Measurements from ENCODE around the gene EYS.

The EYS gene

DNA sequence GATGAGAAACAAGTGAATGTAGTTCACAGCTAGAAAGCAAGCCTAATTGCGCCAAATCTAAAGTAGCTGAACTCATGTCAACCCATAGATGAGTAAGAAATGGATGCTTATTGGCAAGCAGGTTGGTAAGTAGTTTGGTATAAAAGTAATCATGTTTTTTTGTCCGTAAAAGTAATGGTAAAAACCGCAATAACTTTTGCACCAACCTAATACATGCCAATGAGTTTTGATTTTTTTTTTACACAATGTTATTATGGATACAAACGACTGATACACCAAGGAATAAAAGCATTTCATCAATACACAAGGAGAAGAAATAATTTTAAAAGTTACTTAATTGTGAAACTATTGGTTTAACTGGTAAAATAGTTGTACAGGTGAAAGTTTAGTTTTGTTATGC is 977.5 kb downstream of the EYS start:
- TF ChIP-seq, protein P1, sequence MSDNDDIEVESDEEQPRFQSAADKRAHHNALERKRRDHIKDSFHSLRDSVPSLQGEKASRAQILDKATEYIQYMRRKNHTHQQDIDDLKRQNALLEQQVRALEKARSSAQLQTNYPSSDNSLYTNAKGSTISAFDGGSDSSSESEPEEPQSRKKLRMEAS (IDR thresholded peaks at IDR 0.05; ENCODE audit: low read depth, low read length) = no peak
- TF ChIP-seq POLR2A (IDR thresholded peaks at IDR 0.05; ENCODE audit: extremely low read depth, insufficient read length) (no peak), MYC (IDR thresholded peaks at IDR 0.05; ENCODE audit: low read depth, low read length) (no peak)
- TF ChIP-seq, protein P2, sequence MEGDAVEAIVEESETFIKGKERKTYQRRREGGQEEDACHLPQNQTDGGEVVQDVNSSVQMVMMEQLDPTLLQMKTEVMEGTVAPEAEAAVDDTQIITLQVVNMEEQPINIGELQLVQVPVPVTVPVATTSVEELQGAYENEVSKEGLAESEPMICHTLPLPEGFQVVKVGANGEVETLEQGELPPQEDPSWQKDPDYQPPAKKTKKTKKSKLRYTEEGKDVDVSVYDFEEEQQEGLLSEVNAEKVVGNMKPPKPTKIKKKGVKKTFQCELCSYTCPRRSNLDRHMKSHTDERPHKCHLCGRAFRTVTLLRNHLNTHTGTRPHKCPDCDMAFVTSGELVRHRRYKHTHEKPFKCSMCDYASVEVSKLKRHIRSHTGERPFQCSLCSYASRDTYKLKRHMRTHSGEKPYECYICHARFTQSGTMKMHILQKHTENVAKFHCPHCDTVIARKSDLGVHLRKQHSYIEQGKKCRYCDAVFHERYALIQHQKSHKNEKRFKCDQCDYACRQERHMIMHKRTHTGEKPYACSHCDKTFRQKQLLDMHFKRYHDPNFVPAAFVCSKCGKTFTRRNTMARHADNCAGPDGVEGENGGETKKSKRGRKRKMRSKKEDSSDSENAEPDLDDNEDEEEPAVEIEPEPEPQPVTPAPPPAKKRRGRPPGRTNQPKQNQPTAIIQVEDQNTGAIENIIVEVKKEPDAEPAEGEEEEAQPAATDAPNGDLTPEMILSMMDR (IDR thresholded peaks at IDR 0.05; ENCODE audit: low read depth, low read length) = no peak
- DNase-seq (ENCODE audit: low read depth) = no peak
- no peak overlapping the region for H3K4me3 ChIP-seq (ENCODE audit: low read depth, low read length)

DNA sequence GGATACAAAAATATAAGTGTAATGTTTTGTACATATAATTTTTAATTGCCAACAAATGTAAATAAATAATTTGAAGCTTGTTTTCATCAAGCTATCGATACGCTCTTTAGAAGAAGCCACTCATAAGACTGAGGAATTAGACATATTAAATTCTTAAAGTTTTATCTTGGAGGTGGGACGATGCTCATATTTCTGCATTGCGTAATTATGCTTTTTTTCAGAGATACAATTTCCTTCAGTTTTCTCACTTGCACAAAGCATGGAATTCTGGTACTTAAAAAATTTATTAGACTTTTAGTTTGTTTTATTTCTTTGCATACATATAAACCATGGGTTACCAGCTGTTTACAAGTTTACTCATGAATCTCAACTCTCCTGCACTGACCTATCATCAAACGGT is 980.0 kb downstream of the EYS start:
- no peak for DNase-seq (ENCODE audit: low read depth)
- H3K4me3 ChIP-seq (ENCODE audit: low read depth, low read length) = no peak overlapping the region
- no peak for TF ChIP-seq MYC (IDR thresholded peaks at IDR 0.05; ENCODE audit: low read depth, low read length)
- TF ChIP-seq, protein P2 (IDR thresholded peaks at IDR 0.05; ENCODE audit: low read depth, low read length) = no peak
- TF ChIP-seq POLR2A (IDR thresholded peaks at IDR 0.05; ENCODE audit: extremely low read depth, insufficient read length) = no peak
- TF ChIP-seq, protein P1 (IDR thresholded peaks at IDR 0.05; ENCODE audit: low read depth, low read length) = no peak

DNA sequence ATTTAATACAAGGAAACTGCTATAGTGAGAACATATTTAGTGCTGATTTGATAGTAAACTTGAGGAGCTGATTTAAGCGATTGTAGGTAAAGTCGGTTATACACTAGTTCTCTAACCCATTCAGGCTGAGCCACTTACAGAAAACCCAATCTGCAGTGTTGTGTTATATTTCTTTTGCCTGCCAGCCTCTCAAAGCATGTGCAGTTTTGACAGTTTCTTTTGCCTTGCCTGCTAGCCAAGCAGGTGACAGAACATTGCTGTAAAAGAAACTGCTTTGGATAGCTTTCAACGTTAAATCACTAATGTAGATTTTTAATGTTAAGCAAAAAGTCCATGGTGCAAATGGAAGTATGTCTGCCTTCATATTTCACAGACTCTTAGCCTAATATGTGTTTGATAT is 982.9 kb downstream of the EYS start:
- TF ChIP-seq, protein P1 (IDR thresholded peaks at IDR 0.05; ENCODE audit: low read depth, low read length) = no peak
- TF ChIP-seq, protein P2 (IDR thresholded peaks at IDR 0.05; ENCODE audit: low read depth, low read length) = no peak
- no peak for TF ChIP-seq POLR2A (IDR thresholded peaks at IDR 0.05; ENCODE audit: extremely low read depth, insufficient read length)
- TF ChIP-seq MYC (IDR thresholded peaks at IDR 0.05; ENCODE audit: low read depth, low read length) = no peak
- no peak overlapping the region for H3K4me3 ChIP-seq (ENCODE audit: low read depth, low read length)
- DNase-seq (ENCODE audit: low read depth) = no peak

DNA sequence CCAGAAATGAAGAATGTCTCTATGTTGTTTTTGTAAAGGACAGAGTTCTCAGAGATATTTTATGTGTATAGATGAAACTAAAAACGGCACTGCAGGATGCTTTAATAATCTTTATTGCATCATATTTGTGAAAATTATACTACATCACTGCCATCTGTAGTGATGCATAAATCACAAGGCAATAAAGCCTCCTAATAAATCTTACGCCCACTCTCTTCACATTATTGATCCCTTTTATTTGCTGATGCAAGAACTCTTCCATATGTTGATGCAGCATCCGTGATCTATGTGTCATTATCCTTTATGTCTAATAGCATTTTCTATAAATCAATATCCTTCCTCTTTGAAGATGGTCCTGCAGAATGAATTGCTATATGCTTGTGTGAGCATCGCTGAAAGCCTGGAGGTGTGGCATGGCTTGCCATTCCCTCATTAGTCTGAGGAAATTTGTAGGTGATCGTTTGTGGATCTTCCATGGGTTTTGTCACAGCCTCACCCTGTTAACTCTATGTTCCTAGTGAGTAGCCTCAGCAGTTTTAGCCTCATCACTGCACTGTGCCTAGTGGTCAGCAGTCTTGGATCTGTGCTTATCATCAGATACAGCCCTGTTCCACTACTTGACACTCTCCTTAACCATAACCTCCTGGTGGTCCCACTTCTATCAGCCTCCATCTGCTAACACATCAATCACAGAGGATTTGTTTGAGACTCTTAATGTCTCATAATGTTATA is 983.5 kb downstream of the EYS start:
- no peak overlapping the region for H3K4me3 ChIP-seq (ENCODE audit: low read depth, low read length)
- TF ChIP-seq POLR2A (IDR thresholded peaks at IDR 0.05; ENCODE audit: extremely low read depth, insufficient read length) (no peak), MYC (IDR thresholded peaks at IDR 0.05; ENCODE audit: low read depth, low read length) (no peak)
- TF ChIP-seq, protein P2 (IDR thresholded peaks at IDR 0.05; ENCODE audit: low read depth, low read length) = no peak
- TF ChIP-seq, protein P1 (IDR thresholded peaks at IDR 0.05; ENCODE audit: low read depth, low read length) = no peak
- no peak for DNase-seq (ENCODE audit: low read depth)

DNA sequence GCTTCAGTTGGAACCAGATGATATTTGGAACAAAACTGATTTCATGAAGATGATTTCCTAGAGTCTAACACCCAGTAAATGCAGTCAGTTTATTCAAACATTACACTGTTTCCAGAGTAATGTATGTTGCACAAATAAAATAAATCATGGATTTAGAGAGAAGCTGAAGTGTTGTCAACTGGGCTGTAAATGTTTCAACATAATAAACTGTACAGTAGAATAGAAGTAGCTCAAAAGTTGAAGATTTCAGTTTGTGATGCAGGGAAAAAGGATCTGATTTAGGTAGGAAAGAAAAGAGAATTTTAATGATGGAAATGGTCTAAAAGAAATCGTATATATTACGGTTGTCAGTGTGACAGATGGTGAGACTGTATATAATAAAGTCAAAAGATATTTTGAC is 985.2 kb downstream of the EYS start:
- TF ChIP-seq, protein P1 (IDR thresholded peaks at IDR 0.05; ENCODE audit: low read depth, low read length) = no peak
- TF ChIP-seq, protein P2 (IDR thresholded peaks at IDR 0.05; ENCODE audit: low read depth, low read length) = no peak
- TF ChIP-seq MYC (IDR thresholded peaks at IDR 0.05; ENCODE audit: low read depth, low read length) (no peak), POLR2A (IDR thresholded peaks at IDR 0.05; ENCODE audit: extremely low read depth, insufficient read length) (no peak)
- DNase-seq (ENCODE audit: low read depth) = no peak
- no peak overlapping the region for H3K4me3 ChIP-seq (ENCODE audit: low read depth, low read length)
